HepG2 (cell line): ENCODE data around the gene DUSP15. TPM values are rescaled to one million over a fixed set of nuclear protein-coding genes. Genes with fewer than 3 reads are reported as not detected.
A peak's percentile ranks its signal among the peaks of the same experiment; 100 is the strongest.

ENCODE experiments used
- CCAR2 ChIP-seq: fragments of 200-400 bp; formaldehyde crosslinking; optimal IDR thresholded peaks from 2 replicates; pipeline ENCODE3; 2018; ENCODE audit warnings: low read depth, mild to moderate bottlenecking, low read length, moderate library complexity
- ETV6 ChIP-seq: sonication (generic); formaldehyde crosslinking; conservative IDR thresholded peaks from 2 replicates; pipeline ENCODE4 v1.4.0; 2020; ENCODE audit warnings: missing genetic modification reagents
- PAWR ChIP-seq: sonication (generic); formaldehyde crosslinking; IDR thresholded peaks from 2 replicates; pipeline ENCODE4 v1.4.0; 2020; ENCODE audit warnings: missing genetic modification reagents, mild to moderate bottlenecking, borderline replicate concordance
- PTBP1 ChIP-seq: fragments of 200-400 bp; formaldehyde crosslinking; IDR thresholded peaks from 2 replicates; pipeline ENCODE4 v1.6.1; 2018; ENCODE audit warnings: low read length, low read depth; ENCODE audit not compliant: poor library complexity, severe bottlenecking
- ZFX ChIP-seq: sonication (generic); formaldehyde crosslinking; IDR thresholded peaks from 2 replicates; pipeline ENCODE4 v1.4.0; 2020; ENCODE audit warnings: mild to moderate bottlenecking, low read depth, missing genetic modification reagents, moderate library complexity
- ZNF362 ChIP-seq: sonication (generic); formaldehyde crosslinking; IDR thresholded peaks from 2 replicates; pipeline ENCODE4 v1.4.0; 2020; ENCODE audit warnings: missing genetic modification reagents, mild to moderate bottlenecking, borderline replicate concordance
- ZNF382 ChIP-seq: sonication (generic); formaldehyde crosslinking; IDR thresholded peaks from 2 replicates; pipeline ENCODE4 v1.5.0; 2020; ENCODE audit warnings: missing genetic modification reagents, mild to moderate bottlenecking, borderline replicate concordance
- ZNF569 ChIP-seq: sonication (generic); formaldehyde crosslinking; IDR thresholded peaks from 2 replicates; pipeline ENCODE4 v1.5.0; 2020; ENCODE audit warnings: mild to moderate bottlenecking, missing genetic modification reagents, moderate library complexity, borderline replicate concordance
- ZNF781 ChIP-seq: sonication (generic); formaldehyde crosslinking; IDR thresholded peaks from 2 replicates; pipeline ENCODE4 v1.5.1; 2020; ENCODE audit warnings: borderline replicate concordance, mild to moderate bottlenecking, missing genetic modification reagents; ENCODE audit errors: not compliant biosample characterization
- polyA plus RNA-seq, 8 experiments: library from polyadenylated mRNA; depleted of rRNA in 3 of 8; stranded (reverse) in 7 of 8; unstranded in 1 of 8; fragments of >200 nt; fragmentation: Illumina TruSeq in 4 of 8; extraction: Trizol in 4 of 8; gene quantifications; 2 replicates each; pipeline versions ENCODE4 v1.2.1 to v1.2.3, GENCODE V29; 2011 to 2016; ENCODE audit warnings: low read depth in 4 of 8, missing spikeins in 1 of 8, mixed read lengths in 1 of 8; ENCODE audit not compliant: insufficient read depth in 1 of 8
- total RNA-seq, 5 experiments: library from RNA; depleted of rRNA; stranded (reverse); fragments of >200 nt; fragmentation: Illumina TruSeq; extraction: Trizol; gene quantifications; 2 replicates each; pipeline ENCODE4 v1.2.3, GENCODE V29; 2016; ENCODE audit warnings: low read depth in 1 of 5
- TF ChIP-seq, protein P1 (sequence below): sonication (generic); formaldehyde crosslinking; IDR thresholded peaks from 2 replicates; pipeline ENCODE4 v1.4.0; 2020; ENCODE audit warnings: low read depth, missing genetic modification reagents
- TF ChIP-seq, protein P2 (sequence below): IDR thresholded peaks from 2 replicates; pipeline ENCODE4 v1.6.1; 2012; ENCODE audit warnings: low read depth, low read length, improper control_type of control experiment
- TF ChIP-seq, protein P3 (sequence below): sonication (generic); formaldehyde crosslinking; IDR thresholded peaks from 2 replicates; pipeline ENCODE4 v1.5.0; 2020; ENCODE audit warnings: mild to moderate bottlenecking, missing genetic modification reagents, borderline replicate concordance

Gene DUSP15
- total and polyA plus RNA-seq, 2 of the 13 experiments (the other 11 are each of a cell fraction or from before 2014, with no cell fraction given), result 0.17 to 0.93 TPM

DNA sequence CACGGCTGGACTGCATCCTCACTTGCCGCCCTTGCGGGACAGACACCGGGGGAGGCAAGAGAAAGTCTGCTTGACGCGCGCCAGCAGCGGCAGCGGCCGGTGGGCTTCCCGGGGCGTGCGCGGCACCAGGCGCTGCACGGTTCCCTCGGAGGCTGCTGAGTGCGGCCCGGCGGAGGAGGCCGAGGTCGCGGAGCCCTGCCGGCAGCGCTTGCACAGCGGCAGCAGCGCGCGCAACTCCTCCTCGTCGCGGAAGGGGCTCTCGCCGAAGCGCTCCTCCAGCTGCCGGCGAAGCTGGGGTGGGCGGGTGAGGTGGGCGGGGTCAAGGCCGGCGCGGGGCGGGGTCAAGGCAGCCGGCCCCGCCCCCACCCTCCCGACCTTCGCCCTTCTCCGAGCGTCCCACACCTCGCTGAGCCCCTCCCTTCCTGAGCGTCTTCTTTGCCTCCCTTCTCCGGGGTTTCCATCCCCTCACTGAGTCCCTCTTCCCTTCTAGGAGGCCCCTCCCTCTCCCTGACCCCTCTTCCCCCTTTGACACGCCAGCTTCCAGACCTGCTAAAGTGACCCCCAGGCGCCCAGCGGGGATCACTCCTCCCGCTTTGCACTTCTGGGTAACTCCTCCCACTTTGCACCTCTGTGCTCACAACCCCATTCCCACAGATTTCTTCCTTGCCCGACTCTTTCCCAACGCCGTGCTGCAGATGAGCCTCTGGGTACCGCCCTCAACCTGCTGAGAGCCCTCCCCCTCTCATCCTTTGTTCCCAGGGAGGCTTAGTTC lies 8.8 kb downstream of the DUSP15 start (continued):
- TF ChIP-seq, protein P1, sequence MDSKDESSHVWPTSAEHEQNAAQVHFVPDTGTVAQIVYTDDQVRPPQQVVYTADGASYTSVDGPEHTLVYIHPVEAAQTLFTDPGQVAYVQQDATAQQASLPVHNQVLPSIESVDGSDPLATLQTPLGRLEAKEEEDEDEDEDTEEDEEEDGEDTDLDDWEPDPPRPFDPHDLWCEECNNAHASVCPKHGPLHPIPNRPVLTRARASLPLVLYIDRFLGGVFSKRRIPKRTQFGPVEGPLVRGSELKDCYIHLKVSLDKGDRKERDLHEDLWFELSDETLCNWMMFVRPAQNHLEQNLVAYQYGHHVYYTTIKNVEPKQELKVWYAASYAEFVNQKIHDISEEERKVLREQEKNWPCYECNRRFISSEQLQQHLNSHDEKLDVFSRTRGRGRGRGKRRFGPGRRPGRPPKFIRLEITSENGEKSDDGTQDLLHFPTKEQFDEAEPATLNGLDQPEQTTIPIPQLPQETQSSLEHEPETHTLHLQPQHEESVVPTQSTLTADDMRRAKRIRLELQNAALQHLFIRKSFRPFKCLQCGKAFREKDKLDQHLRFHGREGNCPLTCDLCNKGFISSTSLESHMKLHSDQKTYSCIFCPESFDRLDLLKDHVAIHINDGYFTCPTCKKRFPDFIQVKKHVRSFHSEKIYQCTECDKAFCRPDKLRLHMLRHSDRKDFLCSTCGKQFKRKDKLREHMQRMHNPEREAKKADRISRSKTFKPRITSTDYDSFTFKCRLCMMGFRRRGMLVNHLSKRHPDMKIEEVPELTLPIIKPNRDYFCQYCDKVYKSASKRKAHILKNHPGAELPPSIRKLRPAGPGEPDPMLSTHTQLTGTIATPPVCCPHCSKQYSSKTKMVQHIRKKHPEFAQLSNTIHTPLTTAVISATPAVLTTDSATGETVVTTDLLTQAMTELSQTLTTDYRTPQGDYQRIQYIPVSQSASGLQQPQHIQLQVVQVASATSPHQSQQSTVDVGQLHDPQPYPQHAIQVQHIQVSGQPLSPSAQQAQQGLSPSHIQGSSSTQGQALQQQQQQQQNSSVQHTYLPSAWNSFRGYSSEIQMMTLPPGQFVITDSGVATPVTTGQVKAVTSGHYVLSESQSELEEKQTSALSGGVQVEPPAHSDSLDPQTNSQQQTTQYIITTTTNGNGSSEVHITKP (CRISPR knock-in tag), result no peak
- TF ChIP-seq ZNF569 (CRISPR knock-in tag), result no peak
- TF ChIP-seq, protein P2, sequence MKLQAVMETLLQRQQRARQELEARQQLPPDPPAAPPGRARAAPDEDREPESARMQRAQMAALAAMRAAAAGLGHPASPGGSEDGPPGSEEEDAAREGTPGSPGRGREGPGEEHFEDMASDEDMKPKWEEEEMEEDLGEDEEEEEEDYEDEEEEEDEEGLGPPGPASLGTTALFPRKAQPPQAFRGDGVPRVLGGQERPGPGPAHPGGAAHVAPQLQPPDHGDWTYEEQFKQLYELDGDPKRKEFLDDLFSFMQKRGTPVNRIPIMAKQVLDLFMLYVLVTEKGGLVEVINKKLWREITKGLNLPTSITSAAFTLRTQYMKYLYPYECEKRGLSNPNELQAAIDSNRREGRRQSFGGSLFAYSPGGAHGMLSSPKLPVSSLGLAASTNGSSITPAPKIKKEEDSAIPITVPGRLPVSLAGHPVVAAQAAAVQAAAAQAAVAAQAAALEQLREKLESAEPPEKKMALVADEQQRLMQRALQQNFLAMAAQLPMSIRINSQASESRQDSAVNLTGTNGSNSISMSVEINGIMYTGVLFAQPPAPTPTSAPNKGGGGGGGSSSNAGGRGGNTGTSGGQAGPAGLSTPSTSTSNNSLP, result no peak
- TF ChIP-seq ETV6 (CRISPR knock-in tag), result peak; percentile 32; the same call in 1 of the 2 replicates
- peak; percentile 51 for TF ChIP-seq CCAR2
- peak; percentile 64 for TF ChIP-seq ZFX (CRISPR knock-in tag)
- no peak for TF ChIP-seq ZNF362 (CRISPR knock-in tag)
- TF ChIP-seq PAWR (CRISPR knock-in tag), result no peak
- TF ChIP-seq ZNF382 (CRISPR knock-in tag), result no peak
- TF ChIP-seq, protein P3, sequence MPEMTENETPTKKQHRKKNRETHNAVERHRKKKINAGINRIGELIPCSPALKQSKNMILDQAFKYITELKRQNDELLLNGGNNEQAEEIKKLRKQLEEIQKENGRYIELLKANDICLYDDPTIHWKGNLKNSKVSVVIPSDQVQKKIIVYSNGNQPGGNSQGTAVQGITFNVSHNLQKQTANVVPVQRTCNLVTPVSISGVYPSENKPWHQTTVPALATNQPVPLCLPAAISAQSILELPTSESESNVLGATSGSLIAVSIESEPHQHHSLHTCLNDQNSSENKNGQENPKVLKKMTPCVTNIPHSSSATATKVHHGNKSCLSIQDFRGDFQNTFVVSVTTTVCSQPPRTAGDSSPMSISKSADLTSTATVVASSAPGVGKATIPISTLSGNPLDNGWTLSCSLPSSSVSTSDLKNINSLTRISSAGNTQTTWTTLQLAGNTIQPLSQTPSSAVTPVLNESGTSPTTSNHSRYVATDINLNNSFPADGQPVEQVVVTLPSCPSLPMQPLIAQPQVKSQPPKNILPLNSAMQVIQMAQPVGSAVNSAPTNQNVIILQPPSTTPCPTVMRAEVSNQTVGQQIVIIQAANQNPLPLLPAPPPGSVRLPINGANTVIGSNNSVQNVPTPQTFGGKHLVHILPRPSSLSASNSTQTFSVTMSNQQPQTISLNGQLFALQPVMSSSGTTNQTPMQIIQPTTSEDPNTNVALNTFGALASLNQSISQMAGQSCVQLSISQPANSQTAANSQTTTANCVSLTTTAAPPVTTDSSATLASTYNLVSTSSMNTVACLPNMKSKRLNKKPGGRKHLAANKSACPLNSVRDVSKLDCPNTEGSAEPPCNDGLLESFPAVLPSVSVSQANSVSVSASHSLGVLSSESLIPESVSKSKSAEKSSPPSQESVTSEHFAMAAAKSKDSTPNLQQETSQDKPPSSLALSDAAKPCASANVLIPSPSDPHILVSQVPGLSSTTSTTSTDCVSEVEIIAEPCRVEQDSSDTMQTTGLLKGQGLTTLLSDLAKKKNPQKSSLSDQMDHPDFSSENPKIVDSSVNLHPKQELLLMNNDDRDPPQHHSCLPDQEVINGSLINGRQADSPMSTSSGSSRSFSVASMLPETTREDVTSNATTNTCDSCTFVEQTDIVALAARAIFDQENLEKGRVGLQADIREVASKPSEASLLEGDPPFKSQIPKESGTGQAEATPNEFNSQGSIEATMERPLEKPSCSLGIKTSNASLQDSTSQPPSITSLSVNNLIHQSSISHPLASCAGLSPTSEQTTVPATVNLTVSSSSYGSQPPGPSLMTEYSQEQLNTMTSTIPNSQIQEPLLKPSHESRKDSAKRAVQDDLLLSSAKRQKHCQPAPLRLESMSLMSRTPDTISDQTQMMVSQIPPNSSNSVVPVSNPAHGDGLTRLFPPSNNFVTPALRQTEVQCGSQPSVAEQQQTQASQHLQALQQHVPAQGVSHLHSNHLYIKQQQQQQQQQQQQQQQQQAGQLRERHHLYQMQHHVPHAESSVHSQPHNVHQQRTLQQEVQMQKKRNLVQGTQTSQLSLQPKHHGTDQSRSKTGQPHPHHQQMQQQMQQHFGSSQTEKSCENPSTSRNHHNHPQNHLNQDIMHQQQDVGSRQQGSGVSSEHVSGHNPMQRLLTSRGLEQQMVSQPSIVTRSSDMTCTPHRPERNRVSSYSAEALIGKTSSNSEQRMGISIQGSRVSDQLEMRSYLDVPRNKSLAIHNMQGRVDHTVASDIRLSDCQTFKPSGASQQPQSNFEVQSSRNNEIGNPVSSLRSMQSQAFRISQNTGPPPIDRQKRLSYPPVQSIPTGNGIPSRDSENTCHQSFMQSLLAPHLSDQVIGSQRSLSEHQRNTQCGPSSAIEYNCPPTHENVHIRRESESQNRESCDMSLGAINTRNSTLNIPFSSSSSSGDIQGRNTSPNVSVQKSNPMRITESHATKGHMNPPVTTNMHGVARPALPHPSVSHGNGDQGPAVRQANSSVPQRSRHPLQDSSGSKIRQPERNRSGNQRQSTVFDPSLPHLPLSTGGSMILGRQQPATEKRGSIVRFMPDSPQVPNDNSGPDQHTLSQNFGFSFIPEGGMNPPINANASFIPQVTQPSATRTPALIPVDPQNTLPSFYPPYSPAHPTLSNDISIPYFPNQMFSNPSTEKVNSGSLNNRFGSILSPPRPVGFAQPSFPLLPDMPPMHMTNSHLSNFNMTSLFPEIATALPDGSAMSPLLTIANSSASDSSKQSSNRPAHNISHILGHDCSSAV (CRISPR knock-in tag), result no peak
- no peak for TF ChIP-seq ZNF781
- TF ChIP-seq PTBP1, result no peak
